PC-3 (cell line): ENCODE data around the gene TYROBP. TPM values are rescaled to one million over a fixed set of nuclear protein-coding genes. Genes with fewer than 3 reads are reported as not detected.

Experiments
- ATAC-seq: fragments of 200-7000 bp; cut with Tn5 transposase; 2 replicates; pipeline ENCODE4 v1.9.1; 2020; ENCODE audit warnings: mild to moderate bottlenecking, moderate library complexity
- BruUV-seq: library from RNA; stranded (reverse); fragments of 400-500 nt; replicated peaks from 2 replicates; lab custom pipeline; 2021; lab: Mats Ljungman, UMichigan
- CTCF ChIA-PET: fragments of 300-600 bp; sonication (Branson Sonifier 250); formaldehyde crosslinking; loops from one replicate; lab custom pipeline; 2022; ENCODE audit warnings: antibody characterized with exemption; lab: Charles Lee
- POLR2A ChIA-PET: fragments of 300-600 bp; sonication (Branson Sonifier 250); formaldehyde crosslinking; loops from one replicate; lab custom pipeline; 2022; ENCODE audit warnings: antibody characterized with exemption; ENCODE audit not compliant: unreplicated experiment; lab: Charles Lee
- DNase-seq: peaks from one replicate; pipeline ENCODE4 v3.0.0-alpha.2; 2015
- H2AFZ ChIP-seq: fragments of 300-600 bp; sonication (generic); 2 replicates; pipeline ENCODE4 v1.6.0; 2016; ENCODE audit warnings: antibody characterized with exemption, low read length
- H3F3A ChIP-seq: fragments of 300-600 bp; sonication (generic); one replicate; pipeline ENCODE4 v1.6.0; 2017; ENCODE audit warnings: antibody characterized with exemption, low read length, control low read depth, mild to moderate bottlenecking; ENCODE audit not compliant: unreplicated experiment
- H3K27ac ChIP-seq: fragments of 300-600 bp; sonication (generic); 2 replicates; pipeline ENCODE4 v1.5.1; 2016; ENCODE audit warnings: mild to moderate bottlenecking, low read length
- H3K27me3 ChIP-seq: fragments of 300-600 bp; sonication (generic); 2 replicates; pipeline ENCODE4 v1.6.1; 2016; ENCODE audit warnings: low read length, mixed read lengths
- H3K36me3 ChIP-seq: fragments of 300-600 bp; sonication (generic); 2 replicates; pipeline ENCODE4 v1.6.1; 2016; ENCODE audit warnings: low read depth, mixed run types, low read length, mixed read lengths
- H3K4me1 ChIP-seq: fragments of 300-600 bp; sonication (generic); 2 replicates; pipeline ENCODE4 v1.5.1; 2016; ENCODE audit warnings: low read length; ENCODE audit not compliant: insufficient read depth
- H3K4me2 ChIP-seq: fragments of 300-600 bp; sonication (generic); 2 replicates; pipeline ENCODE4 v1.6.0; 2016; ENCODE audit warnings: low read length
- H3K4me3 ChIP-seq: fragments of 300-600 bp; sonication (generic); 2 replicates; pipeline ENCODE4 v1.5.1; 2016; ENCODE audit warnings: mild to moderate bottlenecking, low read length, mixed read lengths
- H3K79me2 ChIP-seq: fragments of 300-600 bp; sonication (generic); 2 replicates; pipeline ENCODE4 v1.6.1; 2017; ENCODE audit warnings: low read length, mixed read lengths
- H3K9ac ChIP-seq: fragments of 300-600 bp; sonication (generic); 2 replicates; pipeline ENCODE4 v1.6.0; 2016; ENCODE audit warnings: mild to moderate bottlenecking, low read length
- H3K9me2 ChIP-seq: fragments of 300-600 bp; sonication (generic); replicated peaks from 2 replicates; pipeline ENCODE4 v1.6.1; 2016; ENCODE audit warnings: mixed run types, low read length, mixed read lengths
- H3K9me3 ChIP-seq: fragments of 300-600 bp; sonication (generic); 2 replicates; pipeline ENCODE4 v1.6.1; 2016; ENCODE audit warnings: low read length, mixed read lengths
- H4K20me1 ChIP-seq: fragments of 300-600 bp; sonication (generic); 2 replicates; pipeline ENCODE4 v1.6.1; 2016; ENCODE audit warnings: low read length, mixed read lengths
- EZH2 ChIP-seq: fragments of 300-600 bp; sonication (generic); IDR thresholded peaks from one replicate; pipeline ENCODE4 v1.6.1; 2017; ENCODE audit warnings: antibody characterized with exemption, mild to moderate bottlenecking, low read length; ENCODE audit not compliant: unreplicated experiment
- EZH2phosphoT487 ChIP-seq: fragments of 300-600 bp; sonication (generic); IDR thresholded peaks from 2 replicates; pipeline ENCODE4 v1.6.1; 2018; ENCODE audit warnings: mild to moderate bottlenecking, antibody characterized with exemption, low read length, borderline replicate concordance
- intact Hi-C: fragments of 100-400 bp; cut with micrococcal nuclease; formaldehyde crosslinking; loops from 2 replicates; pipeline ENCODE4 v1.9.0; 2023
- total RNA-seq: library from RNA; depleted of rRNA; stranded (reverse); fragments of >200 nt; gene quantifications from 2 replicates; pipeline ENCODE4 v1.2.3, GENCODE V29; 2014; rRNA removed

The TYROBP gene
- total RNA-seq, 1 experiment from 2014 or later = not detected

GRCh38 chr19:35856546-35857149 is 51.4 kb downstream of the TYROBP start, which contains the start of gene KIRREL2:
Gene KIRREL2, plus strand, starts transcription at chr19:35856911. Its CDS starts 209 bp downstream, at chr19:35857120.
- H3K4me2 ChIP-seq = no peak within 1 kb of the TSS
- no peaks in the 10 kb centered on the region for H3K4me1 ChIP-seq
- H3K9ac ChIP-seq = no peak within 1 kb of the TSS
- no peaks in the 10 kb centered on the region for H4K20me1 ChIP-seq
- no peaks in the 10 kb centered on the region for H3K9me3 ChIP-seq
- H3K4me3 ChIP-seq = no peak within 1 kb of the TSS
- H3K27ac ChIP-seq = no peak within 1 kb of the TSS
- ChIA-PET CTCF (no interaction called here), POLR2A (no interaction called here)
- no peak within 1 kb of the TSS for H2AFZ ChIP-seq
- peaks cover 15% of the 10 kb centered on the region for H3K27me3 ChIP-seq
- H3K9me2 ChIP-seq = no peaks in the 10 kb centered on the region
- intact Hi-C loops = no loop called here
- no TSS peak for BruUV-seq
- no peaks in the 10 kb centered on the region for H3F3A ChIP-seq
- TF ChIP-seq EZH2 (no peak), EZH2phosphoT487 (no peak)
- no peaks in the 10 kb centered on the region for H3K36me3 ChIP-seq
- H3K79me2 ChIP-seq = no peaks in the 10 kb centered on the region
- DNase-seq = no peak
- no peak for ATAC-seq

Other genes starting within 250 kb of the TYROBP start
- not detected in 2 replicates for gene UPK1A, start 241.8 kb downstream of the TYROBP start, total RNA-seq
- not detected in 2 replicates for gene ZBTB32, start 203.7 kb downstream of the TYROBP start, total RNA-seq
- gene KMT2B, start 190.3 kb downstream of the TYROBP start, total RNA-seq = 10.8 and 23.4 TPM in 2 replicates
- gene IGFLR1, start 165.8 kb downstream of the TYROBP start, total RNA-seq = 0.81 and 9.3 TPM in 2 replicates
- gene U2AF1L4, start 162.9 kb downstream of the TYROBP start, total RNA-seq = 7.8 and 16.4 TPM in 2 replicates
- 34.3 and 42.9 TPM in 2 replicates for gene PSENEN, start 162.6 kb downstream of the TYROBP start, total RNA-seq
- gene LIN37, start 159.7 kb downstream of the TYROBP start, total RNA-seq = 4.6 and 8.2 TPM in 2 replicates
- gene HSPB6, start 151.3 kb downstream of the TYROBP start, total RNA-seq = not detected in 2 replicates
- gene PROSER3, start 150.1 kb downstream of the TYROBP start, total RNA-seq = 5.5 and 6.1 TPM in 2 replicates
- 3.7 and 5.4 TPM in 2 replicates for gene ARHGAP33, start 132.7 kb downstream of the TYROBP start, total RNA-seq
- gene PRODH2, start 95.5 kb downstream of the TYROBP start, total RNA-seq = not detected in 2 replicates
- not detected in 2 replicates for gene NPHS1, start 55.8 kb downstream of the TYROBP start, total RNA-seq
- gene KIRREL2, start 51.4 kb downstream of the TYROBP start, total RNA-seq = not detected in 2 replicates
- 21.1 and 23.2 TPM in 2 replicates for gene APLP1, start 39.7 kb downstream of the TYROBP start, total RNA-seq
- gene NFKBID, start 7.8 kb downstream of the TYROBP start, total RNA-seq = 9.0 and 10.6 TPM in 2 replicates
- gene HCST, start 5.8 kb downstream of the TYROBP start, total RNA-seq = not detected in 2 replicates
- gene LRFN3, start 28.1 kb upstream of the TYROBP start, total RNA-seq = 4.1 and 4.8 TPM in 2 replicates
- gene SDHAF1, start 86.9 kb upstream of the TYROBP start, total RNA-seq = 24.5 and 38.1 TPM in 2 replicates
- gene SYNE4, start 100.5 kb upstream of the TYROBP start, total RNA-seq = 0.77 and 1.9 TPM in 2 replicates
- gene ALKBH6, start 105.9 kb upstream of the TYROBP start, total RNA-seq = 38.4 and 39.3 TPM in 2 replicates
- gene CLIP3, start 124.6 kb upstream of the TYROBP start, total RNA-seq = 0.07 TPM in 1 of 2 replicates, not detected in the other
- gene THAP8, start 146.0 kb upstream of the TYROBP start, total RNA-seq = 0.95 and 2.1 TPM in 2 replicates
- gene WDR62, start 146.6 kb upstream of the TYROBP start, total RNA-seq = 13.3 and 13.9 TPM in 2 replicates
- gene OVOL3, start 202.8 kb upstream of the TYROBP start, total RNA-seq = not detected in 2 replicates
- gene POLR2I, start 206.6 kb upstream of the TYROBP start, total RNA-seq = 191 and 250 TPM in 2 replicates
- 260 and 332 TPM in 2 replicates for gene TBCB, start 207.2 kb upstream of the TYROBP start, total RNA-seq
- gene CAPNS1, start 231.8 kb upstream of the TYROBP start, total RNA-seq = 329 and 339 TPM in 2 replicates
- not detected in 2 replicates for gene COX7A1, start 244.2 kb upstream of the TYROBP start, total RNA-seq